K562 (cell line): ENCODE results near the gene MLYCD. TPM values are rescaled to one million over a fixed set of nuclear protein-coding genes. Genes with fewer than 3 reads are reported as not detected.
A peak's percentile ranks its signal among the peaks of the same experiment; 100 is the strongest.

ENCODE experiments used
- C11orf30 ChIP-seq: fragments of 450-650 bp; IDR thresholded peaks from 2 replicates; pipeline ENCODE4 v1.6.1; 2016; ENCODE audit warnings: low read depth, mild to moderate bottlenecking
- FUS ChIP-seq: fragments of 200-400 bp; formaldehyde crosslinking; optimal IDR thresholded peaks from 2 replicates; pipeline ENCODE3; 2017; ENCODE audit warnings: low read depth, low read length
- HDAC6 ChIP-seq: IDR thresholded peaks from 2 replicates; pipeline ENCODE4 v1.6.1; 2012; ENCODE audit warnings: low read depth, mild to moderate bottlenecking, control low read depth, inconsistent platforms, low read length, moderate library complexity
- HMG20B ChIP-seq: fragments of 250-450 bp; sonication (Bioruptor Pico); IDR thresholded peaks from 2 replicates; pipeline ENCODE4 v1.5.0; 2021; ENCODE audit warnings: mild to moderate bottlenecking
- RNF2 ChIP-seq: sonication (generic); IDR thresholded peaks from 2 replicates; pipeline ENCODE4 v1.6.1; 2016
- ZFPM2 ChIP-seq: fragments of 250-450 bp; sonication (Bioruptor Pico); IDR thresholded peaks from 2 replicates; pipeline ENCODE4 v1.5.1; 2022; ENCODE audit warnings: mild to moderate bottlenecking
- ZNF444 ChIP-seq: fragments of 250-450 bp; sonication (Bioruptor Pico); IDR thresholded peaks from 2 replicates; pipeline ENCODE4 v1.4.0; 2020; ENCODE audit warnings: mild to moderate bottlenecking, moderate library complexity
- ZZZ3 ChIP-seq: fragments of 450-650 bp; IDR thresholded peaks from 2 replicates; pipeline ENCODE4 v1.6.1; 2016; ENCODE audit warnings: antibody characterized with exemption, mild to moderate bottlenecking, moderate library complexity
- polyA plus RNA-seq, 8 experiments: library from polyadenylated mRNA; depleted of rRNA in 4 of 8; stranded (reverse) in 5 of 8; unstranded in 3 of 8; fragments of >200 nt; fragmentation: Nextera tagmentation in 2 of 8; fragmentation: Illumina TruSeq in 1 of 8; extraction: Ambion mirVana in 2 of 8; extraction: Trizol in 1 of 8; gene quantifications; 2 replicates each; pipeline versions ENCODE4 v1.2.1 to v1.2.3, GENCODE V29; 2011 to 2014; ENCODE audit warnings: inconsistent platforms in 1 of 8, missing spikeins in 1 of 8
- total RNA-seq, 7 experiments: library from RNA; depleted of rRNA in 6 of 7; stranded (reverse); fragments of >200 nt in 6 of 7; fragmentation: Illumina TruSeq in 2 of 7; extraction: Trizol in 2 of 7; gene quantifications; 2 replicates each; pipeline versions ENCODE4 v1.2.1 to v1.2.3, GENCODE V29; 2011 to 2021; ENCODE audit warnings: low replicate concordance in 1 of 7
- TF ChIP-seq, protein P1 (sequence below): fragments of 450-650 bp; IDR thresholded peaks from 2 replicates; pipeline ENCODE4 v1.6.1; 2017; ENCODE audit warnings: antibody characterized with exemption, mild to moderate bottlenecking
- TF ChIP-seq, protein P2 (sequence below): fragments of 450-650 bp; IDR thresholded peaks from 2 replicates; pipeline ENCODE4 v1.6.1; 2016; ENCODE audit warnings: mild to moderate bottlenecking, moderate library complexity
- TF ChIP-seq, protein P3 (sequence below), 3 experiments: fragments of 200-800 bp in 1 of 3; sonication (Bioruptor generic) in 1 of 3; sonication (generic) in 1 of 3; formaldehyde crosslinking in 1 of 3; IDR thresholded peaks; 2 replicates each; pipeline versions ENCODE4 v1.6.1 to v1.8.0; 2016 to 2022; ENCODE audit warnings: mild to moderate bottlenecking in 2 of 3, missing compliant biosample characterization in 2 of 3, missing genetic modification characterization in 2 of 3, missing genetic modification reagents in 1 of 3

MLYCD gene
- total and polyA plus RNA-seq, 9 of the 15 experiments (the other 6 are each of a cell fraction or from before 2014, with no cell fraction given) = 0.15 to 2.0 (median 1.0) TPM

DNA sequence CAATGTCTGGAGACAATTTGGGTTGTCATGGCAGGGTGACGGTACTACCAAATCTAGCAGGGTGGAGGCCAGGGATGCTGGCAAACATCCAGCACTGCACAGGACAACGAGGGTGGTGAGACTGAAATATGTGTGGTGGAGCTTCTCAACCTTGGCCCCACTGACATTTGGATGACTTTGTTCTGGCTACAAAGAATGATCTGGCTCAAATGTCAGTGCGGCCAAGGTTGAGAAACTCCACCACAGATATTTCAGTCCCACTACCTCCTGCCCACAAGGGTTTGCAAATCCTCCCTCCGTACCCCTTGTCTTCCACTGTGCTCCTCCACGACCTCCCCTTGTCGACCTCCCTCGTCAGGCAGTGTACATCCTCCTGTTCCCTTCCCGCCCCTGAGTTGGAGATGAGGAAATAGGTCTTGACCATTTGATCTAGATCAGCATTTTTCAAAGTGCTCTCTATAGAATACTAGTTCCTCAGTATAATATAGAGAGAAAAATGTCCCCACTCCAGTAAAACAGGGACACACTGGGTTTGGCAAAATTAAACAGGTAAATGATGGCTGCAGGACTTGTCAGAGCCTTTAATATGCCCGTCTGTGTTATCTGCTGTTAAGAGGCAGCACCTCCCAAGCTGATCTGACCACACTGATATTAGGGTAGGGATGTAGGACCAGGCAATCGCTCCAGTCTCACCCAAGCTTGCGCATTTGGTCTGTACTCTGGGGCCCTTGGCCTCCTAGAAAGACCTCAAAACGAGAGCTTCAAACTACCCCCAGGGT is 60.9 kb downstream of the MLYCD start (continued):
- TF ChIP-seq, protein P1, sequence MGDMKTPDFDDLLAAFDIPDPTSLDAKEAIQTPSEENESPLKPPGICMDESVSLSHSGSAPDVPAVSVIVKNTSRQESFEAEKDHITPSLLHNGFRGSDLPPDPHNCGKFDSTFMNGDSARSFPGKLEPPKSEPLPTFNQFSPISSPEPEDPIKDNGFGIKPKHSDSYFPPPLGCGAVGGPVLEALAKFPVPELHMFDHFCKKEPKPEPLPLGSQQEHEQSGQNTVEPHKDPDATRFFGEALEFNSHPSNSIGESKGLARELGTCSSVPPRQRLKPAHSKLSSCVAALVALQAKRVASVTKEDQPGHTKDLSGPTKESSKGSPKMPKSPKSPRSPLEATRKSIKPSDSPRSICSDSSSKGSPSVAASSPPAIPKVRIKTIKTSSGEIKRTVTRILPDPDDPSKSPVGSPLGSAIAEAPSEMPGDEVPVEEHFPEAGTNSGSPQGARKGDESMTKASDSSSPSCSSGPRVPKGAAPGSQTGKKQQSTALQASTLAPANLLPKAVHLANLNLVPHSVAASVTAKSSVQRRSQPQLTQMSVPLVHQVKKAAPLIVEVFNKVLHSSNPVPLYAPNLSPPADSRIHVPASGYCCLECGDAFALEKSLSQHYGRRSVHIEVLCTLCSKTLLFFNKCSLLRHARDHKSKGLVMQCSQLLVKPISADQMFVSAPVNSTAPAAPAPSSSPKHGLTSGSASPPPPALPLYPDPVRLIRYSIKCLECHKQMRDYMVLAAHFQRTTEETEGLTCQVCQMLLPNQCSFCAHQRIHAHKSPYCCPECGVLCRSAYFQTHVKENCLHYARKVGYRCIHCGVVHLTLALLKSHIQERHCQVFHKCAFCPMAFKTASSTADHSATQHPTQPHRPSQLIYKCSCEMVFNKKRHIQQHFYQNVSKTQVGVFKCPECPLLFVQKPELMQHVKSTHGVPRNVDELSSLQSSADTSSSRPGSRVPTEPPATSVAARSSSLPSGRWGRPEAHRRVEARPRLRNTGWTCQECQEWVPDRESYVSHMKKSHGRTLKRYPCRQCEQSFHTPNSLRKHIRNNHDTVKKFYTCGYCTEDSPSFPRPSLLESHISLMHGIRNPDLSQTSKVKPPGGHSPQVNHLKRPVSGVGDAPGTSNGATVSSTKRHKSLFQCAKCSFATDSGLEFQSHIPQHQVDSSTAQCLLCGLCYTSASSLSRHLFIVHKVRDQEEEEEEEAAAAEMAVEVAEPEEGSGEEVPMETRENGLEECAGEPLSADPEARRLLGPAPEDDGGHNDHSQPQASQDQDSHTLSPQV = no peak
- TF ChIP-seq, protein P2, sequence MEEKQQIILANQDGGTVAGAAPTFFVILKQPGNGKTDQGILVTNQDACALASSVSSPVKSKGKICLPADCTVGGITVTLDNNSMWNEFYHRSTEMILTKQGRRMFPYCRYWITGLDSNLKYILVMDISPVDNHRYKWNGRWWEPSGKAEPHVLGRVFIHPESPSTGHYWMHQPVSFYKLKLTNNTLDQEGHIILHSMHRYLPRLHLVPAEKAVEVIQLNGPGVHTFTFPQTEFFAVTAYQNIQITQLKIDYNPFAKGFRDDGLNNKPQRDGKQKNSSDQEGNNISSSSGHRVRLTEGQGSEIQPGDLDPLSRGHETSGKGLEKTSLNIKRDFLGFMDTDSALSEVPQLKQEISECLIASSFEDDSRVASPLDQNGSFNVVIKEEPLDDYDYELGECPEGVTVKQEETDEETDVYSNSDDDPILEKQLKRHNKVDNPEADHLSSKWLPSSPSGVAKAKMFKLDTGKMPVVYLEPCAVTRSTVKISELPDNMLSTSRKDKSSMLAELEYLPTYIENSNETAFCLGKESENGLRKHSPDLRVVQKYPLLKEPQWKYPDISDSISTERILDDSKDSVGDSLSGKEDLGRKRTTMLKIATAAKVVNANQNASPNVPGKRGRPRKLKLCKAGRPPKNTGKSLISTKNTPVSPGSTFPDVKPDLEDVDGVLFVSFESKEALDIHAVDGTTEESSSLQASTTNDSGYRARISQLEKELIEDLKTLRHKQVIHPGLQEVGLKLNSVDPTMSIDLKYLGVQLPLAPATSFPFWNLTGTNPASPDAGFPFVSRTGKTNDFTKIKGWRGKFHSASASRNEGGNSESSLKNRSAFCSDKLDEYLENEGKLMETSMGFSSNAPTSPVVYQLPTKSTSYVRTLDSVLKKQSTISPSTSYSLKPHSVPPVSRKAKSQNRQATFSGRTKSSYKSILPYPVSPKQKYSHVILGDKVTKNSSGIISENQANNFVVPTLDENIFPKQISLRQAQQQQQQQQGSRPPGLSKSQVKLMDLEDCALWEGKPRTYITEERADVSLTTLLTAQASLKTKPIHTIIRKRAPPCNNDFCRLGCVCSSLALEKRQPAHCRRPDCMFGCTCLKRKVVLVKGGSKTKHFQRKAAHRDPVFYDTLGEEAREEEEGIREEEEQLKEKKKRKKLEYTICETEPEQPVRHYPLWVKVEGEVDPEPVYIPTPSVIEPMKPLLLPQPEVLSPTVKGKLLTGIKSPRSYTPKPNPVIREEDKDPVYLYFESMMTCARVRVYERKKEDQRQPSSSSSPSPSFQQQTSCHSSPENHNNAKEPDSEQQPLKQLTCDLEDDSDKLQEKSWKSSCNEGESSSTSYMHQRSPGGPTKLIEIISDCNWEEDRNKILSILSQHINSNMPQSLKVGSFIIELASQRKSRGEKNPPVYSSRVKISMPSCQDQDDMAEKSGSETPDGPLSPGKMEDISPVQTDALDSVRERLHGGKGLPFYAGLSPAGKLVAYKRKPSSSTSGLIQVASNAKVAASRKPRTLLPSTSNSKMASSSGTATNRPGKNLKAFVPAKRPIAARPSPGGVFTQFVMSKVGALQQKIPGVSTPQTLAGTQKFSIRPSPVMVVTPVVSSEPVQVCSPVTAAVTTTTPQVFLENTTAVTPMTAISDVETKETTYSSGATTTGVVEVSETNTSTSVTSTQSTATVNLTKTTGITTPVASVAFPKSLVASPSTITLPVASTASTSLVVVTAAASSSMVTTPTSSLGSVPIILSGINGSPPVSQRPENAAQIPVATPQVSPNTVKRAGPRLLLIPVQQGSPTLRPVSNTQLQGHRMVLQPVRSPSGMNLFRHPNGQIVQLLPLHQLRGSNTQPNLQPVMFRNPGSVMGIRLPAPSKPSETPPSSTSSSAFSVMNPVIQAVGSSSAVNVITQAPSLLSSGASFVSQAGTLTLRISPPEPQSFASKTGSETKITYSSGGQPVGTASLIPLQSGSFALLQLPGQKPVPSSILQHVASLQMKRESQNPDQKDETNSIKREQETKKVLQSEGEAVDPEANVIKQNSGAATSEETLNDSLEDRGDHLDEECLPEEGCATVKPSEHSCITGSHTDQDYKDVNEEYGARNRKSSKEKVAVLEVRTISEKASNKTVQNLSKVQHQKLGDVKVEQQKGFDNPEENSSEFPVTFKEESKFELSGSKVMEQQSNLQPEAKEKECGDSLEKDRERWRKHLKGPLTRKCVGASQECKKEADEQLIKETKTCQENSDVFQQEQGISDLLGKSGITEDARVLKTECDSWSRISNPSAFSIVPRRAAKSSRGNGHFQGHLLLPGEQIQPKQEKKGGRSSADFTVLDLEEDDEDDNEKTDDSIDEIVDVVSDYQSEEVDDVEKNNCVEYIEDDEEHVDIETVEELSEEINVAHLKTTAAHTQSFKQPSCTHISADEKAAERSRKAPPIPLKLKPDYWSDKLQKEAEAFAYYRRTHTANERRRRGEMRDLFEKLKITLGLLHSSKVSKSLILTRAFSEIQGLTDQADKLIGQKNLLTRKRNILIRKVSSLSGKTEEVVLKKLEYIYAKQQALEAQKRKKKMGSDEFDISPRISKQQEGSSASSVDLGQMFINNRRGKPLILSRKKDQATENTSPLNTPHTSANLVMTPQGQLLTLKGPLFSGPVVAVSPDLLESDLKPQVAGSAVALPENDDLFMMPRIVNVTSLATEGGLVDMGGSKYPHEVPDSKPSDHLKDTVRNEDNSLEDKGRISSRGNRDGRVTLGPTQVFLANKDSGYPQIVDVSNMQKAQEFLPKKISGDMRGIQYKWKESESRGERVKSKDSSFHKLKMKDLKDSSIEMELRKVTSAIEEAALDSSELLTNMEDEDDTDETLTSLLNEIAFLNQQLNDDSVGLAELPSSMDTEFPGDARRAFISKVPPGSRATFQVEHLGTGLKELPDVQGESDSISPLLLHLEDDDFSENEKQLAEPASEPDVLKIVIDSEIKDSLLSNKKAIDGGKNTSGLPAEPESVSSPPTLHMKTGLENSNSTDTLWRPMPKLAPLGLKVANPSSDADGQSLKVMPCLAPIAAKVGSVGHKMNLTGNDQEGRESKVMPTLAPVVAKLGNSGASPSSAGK = no peak
- TF ChIP-seq HMG20B (CRISPR knock-in tag) = no peak
- no peak for TF ChIP-seq ZNF444 (CRISPR knock-in tag)
- TF ChIP-seq ZZZ3 = no peak
- no peak for TF ChIP-seq FUS
- no peak for TF ChIP-seq HDAC6
- TF ChIP-seq RNF2 = no peak
- TF ChIP-seq, protein P3, sequence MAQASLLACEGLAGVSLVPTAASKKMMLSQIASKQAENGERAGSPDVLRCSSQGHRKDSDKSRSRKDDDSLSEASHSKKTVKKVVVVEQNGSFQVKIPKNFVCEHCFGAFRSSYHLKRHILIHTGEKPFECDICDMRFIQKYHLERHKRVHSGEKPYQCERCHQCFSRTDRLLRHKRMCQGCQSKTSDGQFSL (CRISPR knock-in tag; IDR thresholded peaks at IDR 0.05) = no peak
- TF ChIP-seq, protein P3 (tag; IDR thresholded peaks at IDR 0.05) = no peak
- TF ChIP-seq ZFPM2 (CRISPR knock-in tag) = no peak
- TF ChIP-seq C11orf30 = peak; percentile 18; the same call in 1 of the 2 replicates
